Stimulated activated CD4-positive, alpha-beta T cell treated with anti-CD3 and anti-CD28 coated beads, Interleukin-2, amount 100 ng/mL, for 48 hours (primary cell): ENCODE results near the gene INSR.
"Not testable (repeated sequence)": the region's sequence is repeated elsewhere in the genome, so short reads cannot be mapped to it uniquely, and the experiment has no call there.

Experiments used
- DNase-seq, 2 donors: peaks; one replicate each; pipeline ENCODE4 v3.0.0-alpha.2; 2020

Gene INSR

DNA sequence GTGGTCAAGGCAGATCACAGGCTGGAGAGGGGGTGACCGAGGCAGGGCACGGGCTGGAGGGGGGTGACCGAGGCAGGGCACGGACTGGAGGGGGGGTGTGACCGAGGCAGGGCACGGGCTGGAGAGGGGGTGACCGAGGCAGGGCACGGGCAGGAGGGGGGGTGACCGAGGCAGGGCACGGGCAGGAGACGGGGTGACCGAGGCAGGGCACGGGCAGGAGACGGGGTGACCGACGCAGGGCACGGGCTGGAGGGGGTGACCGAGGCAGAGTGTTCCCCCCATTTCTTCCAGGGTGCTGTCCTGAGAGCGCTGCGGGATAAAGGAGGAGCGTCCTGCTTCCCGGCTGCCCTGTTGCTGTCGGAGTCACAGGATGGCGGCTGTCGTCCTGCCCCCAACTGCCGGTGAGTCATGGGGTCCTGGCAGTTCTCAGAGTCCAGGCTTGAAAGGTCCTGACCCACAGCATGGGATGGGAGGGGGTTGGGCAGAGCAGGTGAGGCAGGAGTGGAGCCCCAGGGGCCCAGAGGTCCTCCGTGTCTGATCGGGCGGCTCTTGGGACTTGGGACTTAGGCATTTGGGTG is 219.4 kb downstream of the INSR start:
- no peak for DNase-seq

DNA sequence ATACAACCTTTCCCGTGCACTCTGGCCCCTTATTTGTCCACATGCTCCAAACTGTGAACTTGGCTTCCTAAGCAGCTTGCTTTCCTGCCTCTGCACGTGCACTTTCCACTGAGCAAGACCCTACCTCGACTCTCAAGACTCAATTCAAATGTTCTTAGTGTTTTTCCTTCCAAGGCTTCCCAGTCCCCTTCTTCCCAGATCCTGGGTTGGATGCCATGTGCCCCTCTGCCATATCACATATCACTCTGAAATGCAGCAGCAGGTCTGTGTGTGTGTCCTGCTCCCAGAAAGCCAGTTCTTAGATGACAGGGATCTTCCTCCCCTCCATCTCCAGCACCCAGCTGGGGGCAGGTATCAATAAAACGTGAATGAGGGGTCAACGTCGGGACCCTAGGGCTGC is 221.7 kb downstream of the INSR start:
- DNase-seq = no peak

DNA sequence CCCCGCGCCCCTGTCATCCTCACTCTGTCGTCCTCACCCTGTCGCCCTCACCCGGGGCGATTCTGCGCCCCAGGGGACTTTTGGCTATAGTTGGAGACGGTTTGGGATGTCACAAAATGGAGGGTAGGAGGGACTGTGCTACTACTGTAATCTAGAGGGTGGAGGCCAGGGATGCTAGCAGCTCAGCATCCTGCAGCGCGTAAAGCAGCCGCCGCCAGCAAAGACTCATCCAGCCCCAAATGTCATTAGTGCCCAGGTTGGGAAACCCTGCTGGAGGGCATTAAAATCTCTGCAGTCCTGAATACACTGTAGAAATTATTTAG is 224.3 kb downstream of the INSR start:
- DNase-seq = no peak

DNA sequence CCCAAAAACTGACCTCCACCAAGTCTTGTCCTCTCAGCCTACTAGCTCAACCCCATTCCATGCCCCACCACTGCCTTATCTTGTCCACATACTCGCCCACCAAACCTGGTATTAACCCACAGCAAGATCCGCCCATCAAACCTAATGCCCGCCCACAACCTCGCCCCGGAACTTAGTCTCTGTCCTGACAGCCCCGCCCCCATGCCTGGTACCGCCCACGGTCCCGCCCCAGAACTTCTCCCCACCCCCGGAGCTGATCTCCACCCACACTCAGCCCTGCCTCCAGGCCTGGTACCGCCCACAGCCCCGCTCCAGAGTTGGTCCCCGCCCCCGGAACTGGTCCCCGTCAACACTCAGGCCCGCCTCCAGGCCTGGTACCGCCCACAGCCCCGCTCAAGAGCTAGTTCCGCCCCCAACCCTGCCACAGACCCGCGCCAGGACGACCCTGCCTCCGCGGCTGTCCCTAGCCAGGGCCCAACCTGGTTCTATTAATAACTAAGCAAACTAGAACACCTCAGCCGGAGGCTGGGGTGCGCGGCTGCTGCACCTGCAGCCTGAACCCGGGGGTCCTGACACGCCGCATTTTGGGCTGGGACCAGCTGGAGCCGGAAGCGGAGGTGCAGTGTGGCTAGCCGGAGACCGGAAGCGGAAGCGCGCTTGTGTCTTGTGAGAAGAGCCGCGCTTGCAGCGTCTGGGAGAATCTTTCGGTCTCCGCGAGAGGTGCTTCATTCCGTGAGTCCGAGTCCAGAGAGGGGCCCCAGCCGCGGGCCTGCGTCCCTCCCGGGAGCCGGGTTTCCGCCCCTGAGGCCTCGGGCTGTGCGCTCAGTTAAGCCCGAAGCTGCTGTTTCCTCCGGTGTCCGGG is 224.9 kb downstream of the INSR start, which contains the start of gene ZNF557:
ZNF557 (plus strand) TSS at position 662 of the 862 bp plus-strand sequence. CDS start 5,372 bp downstream, outside the sequence.
- DNase-seq = peak; percentile 94 to 97

DNA sequence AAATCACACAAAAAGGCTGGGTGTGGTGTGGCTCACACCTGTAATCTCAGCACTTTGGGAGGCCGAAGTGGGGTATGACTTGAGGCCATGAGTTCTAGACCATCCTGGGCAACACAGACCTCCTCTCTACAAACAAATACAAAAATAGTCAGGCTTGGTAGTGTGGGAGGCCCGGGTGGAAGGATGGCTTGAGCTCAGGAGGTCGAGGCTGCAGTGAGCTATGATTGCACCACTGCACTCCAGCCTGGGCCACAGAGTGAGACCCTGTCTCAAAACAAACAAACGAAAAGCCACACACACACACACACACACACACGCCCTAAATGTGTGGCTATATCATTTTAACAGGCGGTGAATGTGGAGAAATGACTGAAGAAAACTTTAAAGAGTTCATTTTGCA is 225.6 kb downstream of the INSR start:
- no peak for DNase-seq

DNA sequence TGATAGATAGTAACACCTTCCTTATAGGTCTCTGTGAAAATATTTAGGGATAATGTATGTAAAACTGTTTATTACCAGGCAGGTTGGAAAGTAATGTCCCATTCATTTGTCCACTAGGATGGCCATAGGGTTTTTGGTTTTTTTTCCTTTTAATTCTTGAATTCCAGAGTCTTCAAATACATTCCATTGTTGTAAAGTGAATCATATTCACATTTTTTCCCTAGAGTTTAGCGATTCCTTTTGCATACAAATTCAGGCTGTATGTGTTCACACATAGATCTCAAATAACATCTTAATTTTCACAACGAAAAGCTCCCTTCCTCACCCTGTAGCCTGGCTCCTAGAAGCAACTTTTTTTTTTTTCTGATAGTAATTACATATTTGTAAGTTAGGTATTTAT is 226.5 kb downstream of the INSR start:
- DNase-seq = no peak

DNA sequence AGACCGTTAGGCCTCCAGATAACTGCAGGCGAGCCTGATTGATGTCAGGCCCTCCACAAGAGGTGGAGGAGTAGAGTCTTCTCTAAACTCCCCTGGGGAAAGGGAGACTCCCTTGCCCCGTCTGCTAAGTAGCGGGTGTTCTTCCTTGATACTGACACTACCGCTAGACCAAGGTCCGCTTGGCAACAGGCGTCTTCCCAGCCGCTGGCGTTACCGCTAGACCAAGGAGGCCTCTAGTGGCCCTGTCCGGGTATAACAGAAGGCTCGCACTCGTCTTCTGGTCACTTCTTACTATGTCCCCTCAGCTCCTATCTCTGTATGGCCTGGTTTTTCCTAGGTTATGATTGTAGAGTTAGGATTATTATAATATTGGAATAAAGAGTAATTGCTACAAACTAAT is 227.1 kb downstream of the INSR start:
- not testable (repeated sequence) for DNase-seq

DNA sequence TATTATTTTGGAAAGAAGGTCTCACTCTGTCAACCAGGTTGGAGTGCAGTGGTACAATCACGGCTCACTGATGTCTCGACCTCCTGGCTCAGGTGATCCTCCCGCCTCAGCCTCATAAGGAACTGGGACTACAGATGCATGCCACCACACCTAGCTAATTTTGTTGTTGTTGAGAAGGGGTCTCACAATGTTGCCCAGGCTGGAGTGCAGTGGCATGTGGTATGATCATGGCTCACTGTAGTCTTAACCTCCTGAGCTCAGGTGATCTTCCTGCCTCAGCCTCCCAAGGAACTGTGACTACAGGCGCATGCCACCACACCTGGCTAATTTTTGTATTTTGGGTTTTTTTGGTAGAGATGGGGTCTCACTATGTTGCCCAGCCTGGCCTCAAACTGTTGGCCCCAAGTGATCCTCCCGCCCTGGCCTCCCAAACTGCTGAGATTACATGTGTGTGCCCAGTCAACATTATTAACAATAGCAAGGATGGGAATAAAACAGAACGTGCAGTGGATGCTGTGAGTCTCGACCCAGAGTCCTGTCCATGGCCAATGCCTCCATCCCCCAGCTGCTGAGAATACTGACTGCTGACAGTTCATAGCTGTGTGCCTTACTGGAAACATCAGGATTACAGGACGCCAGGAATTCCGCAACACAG is 230.3 kb downstream of the INSR start:
- DNase-seq = no peak

DNA sequence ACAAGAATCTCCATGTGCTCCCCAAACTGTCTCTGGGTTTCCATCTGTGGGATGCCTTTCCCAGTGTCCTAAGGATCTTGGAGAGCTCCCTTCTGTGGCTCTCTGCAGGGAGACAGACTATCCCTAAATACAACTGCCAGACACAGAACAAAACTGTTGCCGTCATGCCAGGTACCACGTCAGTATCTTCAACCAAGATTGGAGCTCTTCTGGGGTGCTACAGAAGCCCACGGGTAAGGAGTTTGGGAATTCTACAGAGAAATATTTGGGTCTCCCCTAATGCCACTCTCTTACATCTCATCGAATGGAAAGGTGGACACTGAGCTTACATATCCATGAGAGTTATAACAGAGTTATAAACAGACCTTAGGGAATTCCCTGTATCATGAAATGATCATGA is 230.9 kb downstream of the INSR start:
- DNase-seq = no peak
